Vagina (tissue), 2 donors: ENCODE results near the gene PHF3.

ENCODE experiments used
- CTCF ChIP-seq, 3 experiments: fragments of 450-650 bp in 2 of 3; fragments of 200-600 bp in 1 of 3; sonication (generic) in 1 of 3; IDR thresholded peaks; one replicate each; pipeline ENCODE4 v1.5.1; 2017 to 2019; ENCODE audit warnings: antibody characterized with exemption in 3 of 3, mild to moderate bottlenecking in 2 of 3, moderate library complexity in 2 of 3
- POLR2AphosphoS5 ChIP-seq, 2 donors: sonication (generic); formaldehyde crosslinking; IDR thresholded peaks; one replicate each; pipeline ENCODE4 v1.9.0; 2017; ENCODE audit warnings: antibody characterized with exemption in 2 of 2, mild to moderate bottlenecking in 2 of 2, low read depth in 1 of 2; ENCODE audit not compliant: insufficient read depth in 1 of 2

- no peak for TF ChIP-seq CTCF (IDR thresholded peaks at IDR 0.05)
- no peak for TF ChIP-seq POLR2AphosphoS5 (IDR thresholded peaks at IDR 0.05; ENCODE audit: insufficient read depth in 1 of 2, low read depth in 1 of 2)
These were observed 71.0 kb downstream of the PHF3 start for GRCh38 chr6:63706630-63707029.
